Prostate gland (tissue), 2 donors: ENCODE data around the gene PFKP. TPM values are rescaled to one million over a fixed set of nuclear protein-coding genes. Genes with fewer than 3 reads are reported as not detected.

Experiments used
- DNase-seq: peaks from one replicate; pipeline ENCODE4 v3.0.0-alpha.2; 2019; ENCODE audit warnings: low spot score
- H3K27ac ChIP-seq, 2 donors: fragments of 200-600 bp; sonication (generic); 2 replicates each; pipeline ENCODE4 v1.5.1; 2017 to 2019
- H3K27me3 ChIP-seq: fragments of 200-600 bp; sonication (generic); replicated peaks from 2 replicates; pipeline ENCODE4 v1.5.1; 2019; ENCODE audit not compliant: insufficient read depth
- H3K36me3 ChIP-seq, 2 donors: fragments of 200-600 bp; sonication (generic); 1 replicate in 1 of 2; 2 replicates in 1 of 2; pipeline versions ENCODE4 v1.5.1 to v1.8.1; 2017 to 2019
- H3K4me1 ChIP-seq: fragments of 200-600 bp; sonication (generic); replicated peaks from 2 replicates; pipeline ENCODE4 v1.5.1; 2019
- H3K4me3 ChIP-seq, 2 donors: fragments of 200-600 bp; sonication (generic); 2 replicates each; pipeline ENCODE4 v1.5.1; 2017 to 2019
- H3K9me3 ChIP-seq: fragments of 200-600 bp; sonication (generic); 2 replicates; pipeline ENCODE4 v1.5.1; 2017
- CTCF ChIP-seq, 4 experiments: fragments of 200-600 bp in 2 of 4; fragments of 450-650 bp in 2 of 4; sonication (generic) in 2 of 4; IDR thresholded peaks; 1 replicate in 3 of 4; 2 replicates in 1 of 4; pipeline ENCODE4 v1.5.1; 2016 to 2019; ENCODE audit warnings: antibody characterized with exemption in 4 of 4, mild to moderate bottlenecking in 2 of 4, moderate library complexity in 2 of 4
- POLR2A ChIP-seq: fragments of 450-650 bp; IDR thresholded peaks from one replicate; pipeline ENCODE4 v1.6.1; 2016; ENCODE audit warnings: antibody characterized with exemption, mild to moderate bottlenecking
- POLR2AphosphoS5 ChIP-seq: sonication (generic); formaldehyde crosslinking; IDR thresholded peaks from one replicate; pipeline ENCODE4 v1.6.1; 2017; ENCODE audit warnings: antibody characterized with exemption
- WGBS: methylation state at CpG from one replicate; pipeline ENCODE4 v1.1.5; 2018; 5-methylcytosine and 5-hydroxymethylcytosine counted together
- intact Hi-C: fragments of 100-400 bp; cut with DNase I; formaldehyde crosslinking; loops from one replicate; pipeline ENCODE4 v1.14.2; 2022
- total RNA-seq, 2 donors: library from RNA; depleted of rRNA; stranded (reverse); fragments of >200 nt; gene quantifications; one replicate each; pipeline ENCODE4 v1.1.0, GENCODE V29; 2016

Gene PFKP
- total RNA-seq, 2 donors from 2014 or later, result 35.1 to 86.9 TPM

- intact Hi-C loops, result no loop called here
- peak overlapping the region; percentile 39 to 57 for H3K27ac ChIP-seq
- no peak overlapping the region for H3K4me3 ChIP-seq
- DNase-seq, result no peak
- WGBS, result 71% methylated on average over 6 of the region's 6 CpGs
- no peak for TF ChIP-seq POLR2A
- no peak for TF ChIP-seq CTCF (IDR thresholded peaks at IDR 0.05)
- TF ChIP-seq POLR2AphosphoS5, result no peak
- H3K27me3 ChIP-seq, result no peaks in the 10 kb centered on the region
- no peaks in the 10 kb centered on the region for H3K4me1 ChIP-seq
- no peaks in the 10 kb centered on the region for H3K9me3 ChIP-seq
- H3K36me3 ChIP-seq, result no peaks in the 10 kb centered on the region
Measured at GRCh38 chr10:3046210-3046779, 21.1 kb upstream of the PFKP start.

- Histone ChIP-seq H3K4me1 (no peaks in the 10 kb centered on the region), H3K9me3 (no peaks in the 10 kb centered on the region), H3K27ac (peak overlapping the region; percentile 41 to 58), H3K36me3 (no peaks in the 10 kb centered on the region), H3K4me3 (no peak overlapping the region), H3K27me3 (no peaks in the 10 kb centered on the region)
- DNase-seq, result no peak
- TF ChIP-seq CTCF (IDR thresholded peaks at IDR 0.05) (no peak), POLR2A (no peak)
- WGBS, result 62% methylated on average over 8 of the region's 8 CpGs
- intact Hi-C loops, result no loop called here
Measured at GRCh38 chr10:3046981-3047547, 20.3 kb upstream of the PFKP start.

GRCh38 chr10:3047596-3047995 lies 19.8 kb upstream of the PFKP start:
- no peak overlapping the region for H3K4me3 ChIP-seq
- 80% methylated on average over 6 of the region's 6 CpGs for WGBS
- no peaks in the 10 kb centered on the region for H3K27me3 ChIP-seq
- no peaks in the 10 kb centered on the region for H3K4me1 ChIP-seq
- intact Hi-C loops, result no loop called here
- no peak for DNase-seq
- H3K9me3 ChIP-seq, result no peaks in the 10 kb centered on the region
- TF ChIP-seq POLR2A (no peak), CTCF (IDR thresholded peaks at IDR 0.05) (no peak), POLR2AphosphoS5 (no peak)
- no peaks in the 10 kb centered on the region for H3K36me3 ChIP-seq
- H3K27ac ChIP-seq, result peak overlapping the region; percentile 41 to 58

GRCh38 chr10:3048119-3049019 lies 19.0 kb upstream of the PFKP start:
- Histone ChIP-seq H3K4me1 (no peaks in the 10 kb centered on the region), H3K9me3 (no peaks in the 10 kb centered on the region), H3K27ac (peak overlapping the region; percentile 41 to 58), H3K36me3 (no peaks in the 10 kb centered on the region), H3K27me3 (no peaks in the 10 kb centered on the region), H3K4me3 (no peak overlapping the region)
- 56% methylated on average over 17 of the region's 17 CpGs for WGBS
- TF ChIP-seq POLR2A (no peak), POLR2AphosphoS5 (peak; percentile 12), CTCF (IDR thresholded peaks at IDR 0.05) (no peak)
- intact Hi-C loops, result loop anchor here (2.0 kb wide), 1 partner anchor 18 kb away; the partner anchor contains the start of gene PFKP
- DNase-seq, result no peak
